ENCODE measurements around the gene GPR3. TPM values are rescaled to one million over a fixed set of nuclear protein-coding genes. Genes with fewer than 3 reads are reported as not detected.

Gene GPR3
- total and polyA plus RNA-seq, 4 donors = 0.51 to 1.8 (median 0.94) TPM

DNA sequence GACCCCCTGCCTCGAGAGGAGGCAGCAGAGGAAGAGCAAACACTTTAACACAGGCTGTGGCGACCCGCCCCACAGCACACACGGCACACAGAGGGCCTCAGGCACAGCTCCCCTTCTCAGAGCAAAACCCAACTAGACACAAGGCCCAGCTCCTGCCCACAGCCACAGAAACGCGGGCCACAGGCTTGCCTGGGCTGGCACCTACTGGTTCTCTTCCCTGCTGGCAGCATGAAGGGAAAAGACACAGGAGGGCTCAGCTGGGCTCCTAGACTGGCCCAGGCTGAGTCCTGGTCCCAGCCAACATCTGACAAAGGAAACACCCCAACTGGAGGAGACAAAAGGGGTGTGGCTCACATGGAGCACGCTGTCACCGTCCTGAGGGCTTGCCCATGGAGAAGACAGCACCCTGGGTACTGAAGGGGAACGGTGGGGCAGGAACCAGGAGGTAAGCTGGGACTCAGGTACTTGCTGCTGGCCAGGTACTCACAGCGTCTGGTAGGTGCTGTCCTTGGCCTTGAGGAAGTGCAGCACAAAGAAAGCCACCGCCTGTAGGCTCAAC, 12.8 kb upstream of the GPR3 start:
- WGBS, 2 donors = 69 to 84% methylated on average over 11 of the region's 11 CpGs
- Histone ChIP-seq H3K36me3 (ENCODE audit: control insufficient read depth in 4 of 4, insufficient read depth in 4 of 4, low read length in 4 of 4) (no peaks in the 10 kb centered on the region), H3K9ac (ENCODE audit: insufficient read depth in 1 of 2, low read length in 2 of 2) (no peak overlapping the region), H3K4me3 (no peak overlapping the region), H3K4me1 (ENCODE audit: control insufficient read depth in 5 of 5, insufficient read depth in 5 of 5, low read length in 5 of 5) (peaks cover 0 to 13% (median 0%) of the 10 kb centered on the region in 5 donors), H3K27me3 (ENCODE audit: control insufficient read depth in 3 of 3, insufficient read depth in 3 of 3, low read length in 2 of 3) (no peaks in the 10 kb centered on the region), H3K9me3 (ENCODE audit: control insufficient read depth in 4 of 4, insufficient read depth in 3 of 4, low read length in 3 of 4) (no peaks in the 10 kb centered on the region), H3K27ac (ENCODE audit: low read depth in 1 of 2, low read length in 1 of 2) (peak overlapping the region in 1 of 2 donors; percentile 26)
- TF ChIP-seq, protein P1, sequence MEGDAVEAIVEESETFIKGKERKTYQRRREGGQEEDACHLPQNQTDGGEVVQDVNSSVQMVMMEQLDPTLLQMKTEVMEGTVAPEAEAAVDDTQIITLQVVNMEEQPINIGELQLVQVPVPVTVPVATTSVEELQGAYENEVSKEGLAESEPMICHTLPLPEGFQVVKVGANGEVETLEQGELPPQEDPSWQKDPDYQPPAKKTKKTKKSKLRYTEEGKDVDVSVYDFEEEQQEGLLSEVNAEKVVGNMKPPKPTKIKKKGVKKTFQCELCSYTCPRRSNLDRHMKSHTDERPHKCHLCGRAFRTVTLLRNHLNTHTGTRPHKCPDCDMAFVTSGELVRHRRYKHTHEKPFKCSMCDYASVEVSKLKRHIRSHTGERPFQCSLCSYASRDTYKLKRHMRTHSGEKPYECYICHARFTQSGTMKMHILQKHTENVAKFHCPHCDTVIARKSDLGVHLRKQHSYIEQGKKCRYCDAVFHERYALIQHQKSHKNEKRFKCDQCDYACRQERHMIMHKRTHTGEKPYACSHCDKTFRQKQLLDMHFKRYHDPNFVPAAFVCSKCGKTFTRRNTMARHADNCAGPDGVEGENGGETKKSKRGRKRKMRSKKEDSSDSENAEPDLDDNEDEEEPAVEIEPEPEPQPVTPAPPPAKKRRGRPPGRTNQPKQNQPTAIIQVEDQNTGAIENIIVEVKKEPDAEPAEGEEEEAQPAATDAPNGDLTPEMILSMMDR (IDR thresholded peaks at IDR 0.05; ENCODE audit: control extremely low read depth, extremely low read depth) = no peak
- DNase-seq (no peak), ATAC-seq (ENCODE audit: insufficient read depth, low FRiP score) (no peak)

- no peak overlapping the region for H3K9ac ChIP-seq (ENCODE audit: insufficient read depth in 1 of 2, low read length in 2 of 2)
- 88 to 91% methylated on average over 4 of the region's 4 CpGs for WGBS, 2 donors
Observed at GRCh38 chr1:27380224-27380623, 12.2 kb upstream of the GPR3 start.

GRCh38 chr1:27380766-27381733, 11.4 kb upstream of the GPR3 start:
- H3K27me3 ChIP-seq (ENCODE audit: control insufficient read depth in 3 of 3, insufficient read depth in 3 of 3, low read length in 2 of 3) = no peaks in the 10 kb centered on the region
- no peak overlapping the region for H3K9ac ChIP-seq (ENCODE audit: insufficient read depth in 1 of 2, low read length in 2 of 2)
- no peak overlapping the region for H3K27ac ChIP-seq (ENCODE audit: low read depth in 1 of 2, low read length in 1 of 2)
- TF ChIP-seq, protein P1 (IDR thresholded peaks at IDR 0.05; ENCODE audit: control extremely low read depth, extremely low read depth) = no peak
- H3K4me3 ChIP-seq = no peak overlapping the region
- DNase-seq (no peak), ATAC-seq (ENCODE audit: insufficient read depth, low FRiP score) (no peak)
- WGBS, 2 donors = 79 to 89% methylated on average over 12 of the region's 12 CpGs
- peaks cover 0 to 12% (median 0%) of the 10 kb centered on the region in 5 donors for H3K4me1 ChIP-seq (ENCODE audit: control insufficient read depth in 5 of 5, insufficient read depth in 5 of 5, low read length in 5 of 5)
- H3K9me3 ChIP-seq (ENCODE audit: control insufficient read depth in 4 of 4, insufficient read depth in 3 of 4, low read length in 3 of 4) = no peaks in the 10 kb centered on the region
- no peaks in the 10 kb centered on the region for H3K36me3 ChIP-seq (ENCODE audit: control insufficient read depth in 4 of 4, insufficient read depth in 4 of 4, low read length in 4 of 4)

More at GRCh38 chr1:27380224-27380623, 12.2 kb upstream of the GPR3 start:
- Histone ChIP-seq H3K9me3 (ENCODE audit: control insufficient read depth in 4 of 4, insufficient read depth in 3 of 4, low read length in 3 of 4) (no peaks in the 10 kb centered on the region), H3K4me1 (ENCODE audit: control insufficient read depth in 5 of 5, insufficient read depth in 5 of 5, low read length in 5 of 5) (peaks cover 0 to 13% (median 0%) of the 10 kb centered on the region in 5 donors), H3K27me3 (ENCODE audit: control insufficient read depth in 3 of 3, insufficient read depth in 3 of 3, low read length in 2 of 3) (no peaks in the 10 kb centered on the region), H3K36me3 (ENCODE audit: control insufficient read depth in 4 of 4, insufficient read depth in 4 of 4, low read length in 4 of 4) (no peaks in the 10 kb centered on the region), H3K4me3 (no peak overlapping the region), H3K27ac (ENCODE audit: low read depth in 1 of 2, low read length in 1 of 2) (no peak overlapping the region)
- DNase-seq (no peak), ATAC-seq (ENCODE audit: insufficient read depth, low FRiP score) (no peak)
- TF ChIP-seq, protein P1 (IDR thresholded peaks at IDR 0.05; ENCODE audit: control extremely low read depth, extremely low read depth) = no peak
